H1 (cell line): ENCODE data around the gene ZDHHC20.

Source experiments
- EP300 ChIP-seq, 2 experiments: IDR thresholded peaks; 1 replicate in 1 of 2; 2 replicates in 1 of 2; pipeline ENCODE4 v1.6.1; 2011 to 2012; ENCODE audit warnings: low read depth in 2 of 2, low read length in 2 of 2, mild to moderate bottlenecking in 2 of 2, borderline replicate concordance in 1 of 2, inconsistent platforms in 1 of 2, moderate library complexity in 1 of 2
- EZH2 ChIP-seq: fragments of 200-600 bp; sonication (generic); IDR thresholded peaks from 2 replicates; pipeline ENCODE4 v1.7.1; 2012; ENCODE audit warnings: low read depth, mild to moderate bottlenecking, moderate library complexity, low read length, inconsistent platforms; ENCODE audit not compliant: severe bottlenecking
- POLR2A ChIP-seq, 2 experiments: IDR thresholded peaks; 1 replicate in 1 of 2; 2 replicates in 1 of 2; pipeline ENCODE4 v1.6.1; 2011; ENCODE audit warnings: low read depth in 2 of 2, low read length in 2 of 2, mild to moderate bottlenecking in 2 of 2; ENCODE audit errors: control extremely low read depth in 1 of 2
- SP1 ChIP-seq: IDR thresholded peaks from 2 replicates; pipeline ENCODE4 v1.6.1; 2011; ENCODE audit warnings: low read depth, low read length
- SUZ12 ChIP-seq: fragments of 200-600 bp; sonication (generic); IDR thresholded peaks from 2 replicates; pipeline ENCODE4 v1.6.1; 2012; ENCODE audit warnings: mild to moderate bottlenecking, inconsistent platforms, low read length, moderate library complexity, mixed read lengths
- TF ChIP-seq, protein P1 (sequence below), 3 experiments: IDR thresholded peaks; 1 replicate in 2 of 3; 2 replicates in 1 of 3; pipeline versions ENCODE4 v1.5.1 to v1.6.1; 2011; ENCODE audit warnings: low read length in 3 of 3, mild to moderate bottlenecking in 3 of 3, inconsistent platforms in 2 of 3, low read depth in 1 of 3, moderate library complexity in 1 of 3; ENCODE audit not compliant: insufficient read depth in 1 of 3; ENCODE audit errors: control extremely low read depth in 1 of 3

GRCh38 chr13:21324803-21325202 is 134.3 kb downstream of the ZDHHC20 start:
- TF ChIP-seq, protein P1, sequence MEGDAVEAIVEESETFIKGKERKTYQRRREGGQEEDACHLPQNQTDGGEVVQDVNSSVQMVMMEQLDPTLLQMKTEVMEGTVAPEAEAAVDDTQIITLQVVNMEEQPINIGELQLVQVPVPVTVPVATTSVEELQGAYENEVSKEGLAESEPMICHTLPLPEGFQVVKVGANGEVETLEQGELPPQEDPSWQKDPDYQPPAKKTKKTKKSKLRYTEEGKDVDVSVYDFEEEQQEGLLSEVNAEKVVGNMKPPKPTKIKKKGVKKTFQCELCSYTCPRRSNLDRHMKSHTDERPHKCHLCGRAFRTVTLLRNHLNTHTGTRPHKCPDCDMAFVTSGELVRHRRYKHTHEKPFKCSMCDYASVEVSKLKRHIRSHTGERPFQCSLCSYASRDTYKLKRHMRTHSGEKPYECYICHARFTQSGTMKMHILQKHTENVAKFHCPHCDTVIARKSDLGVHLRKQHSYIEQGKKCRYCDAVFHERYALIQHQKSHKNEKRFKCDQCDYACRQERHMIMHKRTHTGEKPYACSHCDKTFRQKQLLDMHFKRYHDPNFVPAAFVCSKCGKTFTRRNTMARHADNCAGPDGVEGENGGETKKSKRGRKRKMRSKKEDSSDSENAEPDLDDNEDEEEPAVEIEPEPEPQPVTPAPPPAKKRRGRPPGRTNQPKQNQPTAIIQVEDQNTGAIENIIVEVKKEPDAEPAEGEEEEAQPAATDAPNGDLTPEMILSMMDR (IDR thresholded peaks at IDR 0.05; ENCODE audit: control extremely low read depth in 1 of 3, insufficient read depth in 1 of 3, low read depth in 1 of 3, low read length in 3 of 3): no peak
- TF ChIP-seq POLR2A (IDR thresholded peaks at IDR 0.05; ENCODE audit: control extremely low read depth in 1 of 2, low read depth in 2 of 2, low read length in 2 of 2) (no peak), EP300 (IDR thresholded peaks at IDR 0.05; ENCODE audit: borderline replicate concordance in 1 of 2, low read depth in 2 of 2, low read length in 2 of 2) (no peak), EZH2 (no peak), SP1 (no peak), SUZ12 (no peak)
